HT-29 (cell line): ENCODE results near the gene DPP4. TPM values are rescaled to one million over a fixed set of nuclear protein-coding genes. Genes with fewer than 3 reads are reported as not detected.
"Not testable (repeated sequence)": the region's sequence is repeated elsewhere in the genome, so short reads cannot be mapped to it uniquely, and the experiment has no call there.

ENCODE experiments used
- DNase-seq: peaks from one replicate; pipeline ENCODE4 v3.0.0-alpha.2; 2015; ENCODE audit warnings: low spot score
- total RNA-seq: library from RNA; depleted of rRNA; stranded (reverse); fragments of >200 nt; shearing (Covaris generic); gene quantifications from 2 replicates; pipeline ENCODE4 v1.2.3, GENCODE V29; 2014

DPP4 gene
- total RNA-seq, 1 experiment from 2014 or later: 19.0 TPM

DNA sequence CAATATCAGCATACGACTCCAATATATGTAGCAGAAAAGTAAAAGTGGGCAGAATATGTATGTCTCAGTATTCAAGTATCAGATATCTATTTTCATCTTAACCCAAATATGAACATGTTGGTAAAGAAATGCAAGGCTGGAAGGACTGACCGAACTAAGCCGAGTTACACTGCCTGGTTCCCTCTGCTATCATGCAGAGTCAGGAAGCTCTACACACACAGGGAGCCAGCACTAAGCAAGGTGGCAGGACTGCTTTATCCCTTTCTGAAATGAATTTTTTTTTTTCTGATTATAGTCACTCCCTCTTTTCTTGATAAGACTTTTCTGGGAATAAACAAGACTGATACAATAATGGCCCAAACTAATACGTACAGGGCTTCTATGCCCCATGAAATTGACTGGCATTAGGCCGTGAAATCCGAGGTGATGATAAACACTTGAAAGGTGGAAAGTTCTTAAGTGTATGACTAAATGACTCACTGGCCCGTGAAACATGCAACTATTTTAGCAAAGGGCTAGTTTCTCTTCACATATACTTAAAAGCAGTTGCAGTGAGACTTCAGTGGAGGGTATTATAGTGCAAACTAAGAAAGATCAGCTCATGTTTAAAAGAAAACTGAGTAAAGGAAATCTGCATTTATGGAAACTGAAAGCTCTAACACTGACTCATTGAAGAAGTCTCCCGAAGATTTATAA is 14.9 kb downstream of the DPP4 start:
- no peak for DNase-seq

DNA sequence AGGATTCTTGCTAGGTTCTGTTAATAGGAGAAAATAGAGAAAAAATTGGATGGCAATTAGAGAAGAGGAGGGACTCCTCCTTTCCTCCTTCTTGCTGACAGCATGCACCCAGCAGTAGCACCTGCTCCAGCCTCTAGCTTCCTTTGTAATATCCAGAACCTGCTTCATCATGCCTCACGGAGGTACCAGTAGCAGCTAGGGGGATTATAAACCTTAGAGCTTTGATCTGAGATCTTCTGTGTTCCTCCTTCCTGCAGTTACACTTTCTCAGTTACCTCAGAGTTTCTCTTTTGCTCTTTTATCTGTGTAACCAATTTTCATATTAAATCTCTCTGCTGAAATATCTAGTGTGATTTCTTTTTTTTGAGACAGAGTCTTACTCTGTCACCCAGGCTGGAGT is 16.6 kb downstream of the DPP4 start:
- DNase-seq: no peak

DNA sequence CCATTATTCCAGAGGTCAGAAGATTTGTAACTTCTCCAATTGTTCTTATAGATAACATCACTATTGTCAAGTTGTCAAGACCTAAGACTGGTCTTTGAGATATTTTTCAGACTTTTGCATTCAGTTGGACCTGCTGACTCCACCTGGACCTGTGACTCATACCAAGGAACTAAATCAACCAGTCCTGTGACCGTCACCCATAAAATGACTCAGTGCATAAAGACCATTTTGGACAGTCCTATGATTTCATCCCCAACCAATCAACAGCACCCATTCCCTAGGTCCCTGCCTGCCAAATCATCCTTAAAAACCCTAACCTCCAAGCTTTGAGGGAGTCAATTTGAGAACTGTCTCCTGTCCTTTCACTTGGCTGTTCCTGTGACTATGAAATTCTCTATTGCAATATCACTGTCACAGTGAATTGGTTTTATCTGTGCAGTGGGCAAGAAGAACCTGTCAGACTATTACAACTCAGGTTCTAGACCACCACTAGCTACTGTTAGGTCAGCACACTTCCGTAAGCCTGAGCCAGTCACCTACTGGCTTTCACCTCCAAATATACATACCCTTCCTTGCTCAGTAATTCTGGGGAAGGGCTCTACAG is 17.1 kb downstream of the DPP4 start:
- no peak for DNase-seq

DNA sequence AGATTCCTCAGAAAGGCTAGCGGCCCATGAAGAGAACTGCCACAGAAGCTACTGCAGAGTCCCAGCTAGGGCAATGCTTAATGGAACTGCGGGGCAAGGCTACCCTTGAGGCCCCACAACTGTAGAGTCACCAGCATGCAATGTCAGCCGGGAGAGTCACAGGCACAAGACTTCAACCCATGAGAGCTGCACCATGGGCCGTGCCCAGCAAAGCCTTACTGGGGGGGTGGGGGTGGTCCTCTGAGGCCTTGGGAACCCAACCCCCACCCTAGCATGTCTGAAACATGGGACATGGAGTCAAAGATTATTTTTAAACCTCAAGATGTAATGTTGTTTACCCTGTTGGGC is 20.2 kb downstream of the DPP4 start:
- no peak for DNase-seq

DNA sequence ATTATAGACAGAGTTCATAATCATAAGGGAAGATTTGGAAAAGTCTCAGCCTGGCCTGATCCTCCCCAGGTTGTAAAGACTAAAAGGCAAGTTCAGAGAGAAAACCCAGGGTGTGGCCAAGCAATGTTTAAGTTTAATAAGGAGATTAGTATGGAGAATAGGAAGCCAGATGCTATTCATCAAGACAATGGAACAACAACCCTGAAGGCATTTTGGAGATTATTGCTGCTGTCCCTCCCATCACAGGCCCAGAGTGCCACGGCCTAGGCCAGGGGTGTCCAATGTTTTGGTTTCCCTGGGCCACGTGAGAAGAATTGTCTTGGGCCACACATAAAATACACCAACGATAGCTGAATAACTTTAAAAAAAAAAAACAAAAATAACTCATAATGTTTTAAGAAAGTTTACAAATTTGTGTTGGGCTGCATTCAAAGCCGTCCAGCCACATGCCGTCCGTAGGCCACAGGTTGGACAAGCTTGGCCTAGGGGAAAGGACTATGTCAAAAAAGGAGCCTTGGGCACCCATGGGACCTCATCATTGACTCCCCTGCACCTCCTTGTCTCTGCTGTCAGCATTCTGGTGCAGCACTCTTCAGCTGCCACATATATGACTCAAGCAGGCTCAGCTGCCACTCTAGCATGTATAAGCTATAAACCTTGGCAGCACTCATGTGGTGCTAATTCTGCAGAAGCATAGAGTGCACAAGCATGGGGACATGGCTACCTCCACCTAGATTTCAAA is 20.8 kb downstream of the DPP4 start:
- DNase-seq: no peak

DNA sequence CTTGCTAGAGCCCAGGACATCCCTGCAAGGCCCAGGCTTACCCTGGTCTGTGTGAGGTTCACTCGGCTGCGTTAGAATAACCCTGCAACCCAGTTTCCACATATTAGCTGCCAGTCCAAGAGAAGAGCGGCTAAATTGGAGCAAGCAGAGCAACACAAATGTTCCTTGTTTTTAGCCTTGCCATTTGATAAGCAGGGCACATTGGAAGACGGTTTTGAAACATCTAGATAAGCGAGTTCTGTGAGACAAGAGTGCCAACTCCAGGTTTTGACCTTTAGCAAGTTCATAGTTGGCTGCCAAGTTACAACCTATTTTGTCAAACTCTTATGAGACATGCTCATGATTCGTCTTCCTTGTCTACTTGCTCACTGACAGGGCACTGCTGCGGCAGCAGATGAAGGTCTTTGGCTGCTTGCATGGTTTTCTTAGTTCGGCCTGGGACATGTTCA is 23.5 kb downstream of the DPP4 start:
- DNase-seq: no peak

DNA sequence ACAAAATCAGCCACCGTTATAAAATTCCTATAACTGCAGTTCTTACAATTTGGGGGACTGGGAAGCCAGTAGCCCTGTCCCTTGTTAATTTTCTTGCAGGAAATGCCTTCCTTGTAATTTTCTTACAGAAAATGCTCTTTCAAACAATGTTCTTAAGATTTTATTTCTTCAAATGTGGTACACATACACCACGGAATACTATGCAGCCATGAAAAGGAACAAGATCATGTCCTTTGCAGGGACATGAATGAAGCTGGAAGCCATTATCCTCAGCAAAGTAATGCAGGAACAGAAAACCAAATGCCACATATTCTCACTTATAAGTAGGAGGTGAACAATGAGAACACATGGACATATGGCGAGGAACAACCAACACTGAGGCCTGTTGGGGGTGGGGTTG is 24.9 kb downstream of the DPP4 start:
- not testable (repeated sequence) for DNase-seq

DNA sequence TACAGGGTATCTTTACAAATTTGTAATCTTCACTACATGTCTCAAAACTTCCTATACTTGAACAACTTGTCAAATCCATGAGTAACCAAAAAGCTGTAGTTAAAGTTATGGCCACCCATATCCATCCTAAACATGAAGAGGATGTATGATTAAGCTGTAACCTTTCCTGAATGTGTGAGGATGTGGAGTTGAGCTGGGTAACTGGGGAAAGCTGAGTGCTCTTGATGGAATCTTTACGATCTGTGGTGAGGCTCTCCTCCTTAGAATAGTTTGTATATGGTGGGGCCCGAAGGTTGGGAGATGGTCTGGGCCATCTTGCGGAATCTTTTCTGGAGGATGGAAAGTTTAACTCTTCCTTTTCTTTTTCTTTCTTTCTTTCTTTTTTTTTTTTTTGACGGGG is 29.4 kb downstream of the DPP4 start:
- no peak for DNase-seq

DNA sequence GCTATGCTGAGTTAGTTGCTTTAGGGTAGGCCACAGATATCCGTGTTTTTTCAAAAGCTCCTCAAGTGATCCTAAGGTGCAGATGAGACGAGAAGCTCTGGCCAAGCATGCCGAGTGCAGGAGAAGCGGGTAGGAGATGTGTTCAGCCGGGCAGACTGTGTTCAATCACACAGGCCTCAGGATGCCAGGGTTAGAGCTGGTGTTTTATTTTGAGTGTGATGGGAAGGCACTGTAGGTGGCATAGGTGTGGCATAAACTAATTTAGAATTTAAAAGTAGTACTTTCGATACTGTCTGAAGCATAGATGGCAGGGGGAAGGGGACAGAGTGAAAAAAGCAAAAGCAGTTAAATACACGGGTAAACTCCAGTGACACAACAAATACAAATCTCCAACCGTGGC is 30.9 kb downstream of the DPP4 start:
- no peak for DNase-seq

DNA sequence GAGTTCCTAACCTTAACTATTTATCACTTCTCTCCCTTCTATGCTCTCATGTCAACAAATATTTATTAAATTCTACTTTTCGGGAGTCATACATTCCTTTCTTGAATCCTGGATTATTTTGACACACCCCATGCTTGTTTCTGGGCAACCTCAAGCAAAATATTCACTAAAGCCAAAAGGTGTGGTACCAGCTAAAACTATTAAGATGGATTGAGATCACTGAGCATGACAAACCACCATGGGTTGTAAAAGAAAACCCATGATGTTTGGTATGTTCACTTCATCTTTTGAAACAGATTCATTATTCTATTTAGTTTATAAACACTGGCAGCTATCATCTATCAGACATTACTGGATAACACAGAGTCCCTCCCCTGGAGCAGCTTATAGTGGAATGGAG is 32.5 kb downstream of the DPP4 start:
- DNase-seq: no peak

DNA sequence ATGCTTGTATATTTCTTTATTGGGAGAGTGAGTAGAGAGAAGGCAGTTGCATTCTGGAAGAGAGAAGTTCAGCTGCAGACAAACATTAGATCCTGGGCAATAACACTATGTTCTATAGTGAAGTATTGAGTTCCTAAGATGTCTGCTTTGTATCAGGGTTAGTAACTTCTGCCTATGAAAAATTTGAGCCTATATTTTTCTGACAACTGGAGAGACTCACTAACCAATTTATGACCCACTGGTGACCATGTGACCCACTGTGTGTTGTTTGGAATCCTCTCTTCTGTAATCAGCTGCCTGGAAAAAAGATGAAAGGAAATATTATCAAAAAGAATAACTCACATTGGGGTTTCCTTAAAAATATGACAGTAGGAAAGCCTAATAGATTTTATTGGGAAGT is 35.3 kb downstream of the DPP4 start:
- no peak for DNase-seq

DNA sequence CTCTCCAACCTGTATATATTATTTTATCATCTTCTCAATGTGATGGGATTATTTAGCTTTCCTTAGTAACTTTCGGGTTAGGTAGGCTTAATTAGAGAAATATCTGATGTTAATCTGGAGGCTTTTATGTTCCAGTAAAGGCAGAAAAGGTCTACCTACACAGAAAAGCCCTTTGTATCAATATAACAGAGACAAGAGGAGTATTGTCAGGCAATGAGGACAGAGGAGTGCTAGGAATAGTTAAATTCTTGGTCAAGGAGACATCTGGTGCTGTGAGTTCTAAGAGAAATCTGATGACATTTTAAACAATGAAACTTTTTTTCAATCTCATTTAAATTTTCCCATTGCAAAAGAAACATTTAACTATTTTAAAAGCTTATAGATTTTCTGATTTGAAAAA is 36.1 kb downstream of the DPP4 start:
- DNase-seq: no peak

DNA sequence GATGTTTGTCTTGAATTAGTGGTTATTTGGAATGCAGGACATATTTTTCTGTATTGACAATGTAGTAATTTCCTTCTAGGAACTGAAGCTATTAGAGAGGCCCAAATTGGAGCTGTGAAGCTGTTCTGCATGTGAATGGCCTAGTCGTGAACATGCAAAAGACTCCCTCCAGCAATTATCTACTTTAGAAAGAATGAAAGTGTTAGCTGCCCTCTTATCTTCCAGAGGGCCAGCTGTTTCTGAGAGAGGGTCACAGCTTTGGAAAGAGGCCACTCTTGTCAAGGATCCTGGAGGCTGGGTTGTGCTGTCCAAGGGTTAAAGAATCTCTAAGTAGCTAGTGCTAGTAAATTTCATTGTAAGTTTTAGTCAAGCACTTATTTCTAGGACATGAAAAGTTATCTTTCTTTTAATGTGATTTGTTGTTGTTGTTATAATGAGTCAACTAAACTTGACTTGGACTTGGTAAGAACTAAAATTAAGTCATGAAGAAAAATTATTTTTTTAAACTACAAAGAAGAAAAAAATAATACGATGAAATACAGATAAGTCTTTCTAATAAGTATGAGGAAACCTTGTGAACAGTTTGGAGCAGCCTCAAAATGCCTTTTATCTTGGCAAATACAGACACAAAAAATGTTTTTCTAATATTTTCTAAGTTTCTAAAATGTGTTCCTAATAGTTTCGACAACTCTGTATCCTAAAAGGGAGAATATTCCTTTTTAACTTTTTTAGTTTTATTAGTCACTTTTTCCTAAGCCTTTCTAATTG is 36.8 kb downstream of the DPP4 start:
- no peak for DNase-seq

DNA sequence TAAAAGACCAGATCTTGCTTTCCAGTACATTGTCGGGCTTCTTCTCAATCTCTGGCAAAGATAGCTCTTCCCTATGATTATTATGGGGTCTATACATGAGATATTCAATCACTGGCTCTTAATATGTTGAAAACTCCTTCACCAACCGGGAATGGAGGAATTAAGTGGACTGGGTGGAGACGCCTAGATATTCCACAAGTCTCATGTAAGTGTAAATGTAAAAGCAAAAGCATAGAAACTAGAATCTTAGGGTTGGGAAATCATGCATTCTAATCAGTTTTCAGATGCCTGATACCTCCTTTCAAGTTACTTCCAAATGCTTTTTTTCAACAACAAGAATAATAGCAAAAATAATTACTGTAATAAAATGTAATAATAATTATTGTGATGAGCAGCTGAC is 38.0 kb downstream of the DPP4 start:
- no peak for DNase-seq

DNA sequence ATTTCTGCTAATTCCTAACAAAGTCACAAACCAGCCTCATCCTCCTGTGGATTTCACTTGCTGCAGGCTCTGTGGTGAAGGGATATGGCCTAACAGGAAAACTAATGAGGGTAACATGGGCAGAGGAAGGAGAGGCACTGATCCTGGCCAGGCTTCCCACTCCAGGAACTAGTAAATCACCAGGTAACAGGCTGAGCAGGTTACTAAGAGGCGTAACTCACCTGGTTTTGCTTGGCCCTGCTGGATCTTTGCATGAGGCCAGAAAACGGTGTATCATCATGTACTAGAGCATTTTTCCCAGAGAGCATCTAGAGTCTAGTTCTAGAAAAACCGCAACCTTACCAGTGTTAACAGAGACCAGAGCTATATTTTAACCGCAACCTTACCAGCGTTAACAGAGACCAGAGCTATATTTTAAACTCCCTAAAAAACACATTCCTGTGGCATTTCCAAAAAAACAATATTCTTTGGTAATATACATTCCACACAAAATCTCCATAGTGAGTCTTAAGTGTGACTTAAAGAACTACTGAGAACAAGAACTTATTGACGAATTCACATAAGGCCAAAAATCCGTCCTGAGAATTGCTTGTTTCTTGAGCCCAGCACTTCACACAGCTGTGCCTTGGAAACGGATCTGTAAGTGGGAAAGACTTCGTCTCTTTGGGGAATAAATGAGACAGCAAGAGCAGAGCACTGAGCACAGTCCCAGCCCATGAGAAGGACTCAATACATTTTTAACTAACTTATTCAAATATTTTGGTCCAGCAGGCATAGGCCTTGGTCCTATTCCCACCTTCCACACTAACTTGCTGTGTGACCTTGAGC is 43.4 kb downstream of the DPP4 start:
- no peak for DNase-seq

DNA sequence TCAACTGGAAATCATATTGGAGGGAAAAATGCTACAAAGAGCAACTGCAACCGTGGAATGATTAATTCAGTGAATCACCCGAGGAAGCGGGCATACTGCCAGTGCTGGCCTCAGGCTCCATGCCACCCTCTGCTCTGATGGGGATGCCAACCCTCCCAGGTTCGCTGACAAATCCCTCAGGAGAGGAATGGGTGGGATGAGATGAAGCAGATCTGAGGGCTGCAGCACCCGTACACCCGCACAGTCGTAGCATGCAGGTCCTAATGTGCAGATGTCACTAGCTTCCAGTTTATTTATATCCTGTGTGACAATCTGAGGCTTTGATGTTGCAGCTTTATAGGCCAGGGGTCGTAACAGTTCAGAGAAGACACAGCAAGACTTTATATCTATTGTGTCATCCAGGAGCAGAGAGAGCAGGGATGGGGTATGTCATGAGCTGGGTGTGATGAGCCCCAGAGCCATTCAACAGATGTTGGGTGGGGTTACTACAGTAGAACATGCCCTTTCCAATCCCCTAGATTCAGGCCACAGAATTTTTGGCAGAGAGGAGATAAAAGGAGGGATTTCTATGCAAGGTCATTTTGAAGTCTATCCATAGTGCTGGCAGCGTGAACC is 44.6 kb downstream of the DPP4 start:
- peak; percentile 40 for DNase-seq

DNA sequence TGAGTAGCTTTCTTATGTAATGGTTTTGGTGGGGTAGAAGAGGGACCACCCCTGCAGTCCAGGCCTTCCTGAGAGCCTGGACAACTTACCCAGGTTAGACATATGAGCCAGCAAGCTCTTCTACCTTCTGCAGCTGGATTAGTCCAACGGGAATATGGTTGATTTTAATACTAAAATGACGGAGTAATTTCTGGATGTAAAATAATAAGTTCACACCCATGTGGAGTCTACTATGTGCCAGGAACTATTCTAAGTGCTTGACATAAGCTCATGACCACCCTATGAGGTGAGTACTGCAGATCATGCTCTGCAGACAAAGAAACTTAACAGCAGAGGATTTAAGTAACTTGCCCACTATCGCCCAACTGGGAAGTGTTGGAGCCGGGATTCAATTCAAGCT is 45.5 kb downstream of the DPP4 start:
- DNase-seq: no peak

DNA sequence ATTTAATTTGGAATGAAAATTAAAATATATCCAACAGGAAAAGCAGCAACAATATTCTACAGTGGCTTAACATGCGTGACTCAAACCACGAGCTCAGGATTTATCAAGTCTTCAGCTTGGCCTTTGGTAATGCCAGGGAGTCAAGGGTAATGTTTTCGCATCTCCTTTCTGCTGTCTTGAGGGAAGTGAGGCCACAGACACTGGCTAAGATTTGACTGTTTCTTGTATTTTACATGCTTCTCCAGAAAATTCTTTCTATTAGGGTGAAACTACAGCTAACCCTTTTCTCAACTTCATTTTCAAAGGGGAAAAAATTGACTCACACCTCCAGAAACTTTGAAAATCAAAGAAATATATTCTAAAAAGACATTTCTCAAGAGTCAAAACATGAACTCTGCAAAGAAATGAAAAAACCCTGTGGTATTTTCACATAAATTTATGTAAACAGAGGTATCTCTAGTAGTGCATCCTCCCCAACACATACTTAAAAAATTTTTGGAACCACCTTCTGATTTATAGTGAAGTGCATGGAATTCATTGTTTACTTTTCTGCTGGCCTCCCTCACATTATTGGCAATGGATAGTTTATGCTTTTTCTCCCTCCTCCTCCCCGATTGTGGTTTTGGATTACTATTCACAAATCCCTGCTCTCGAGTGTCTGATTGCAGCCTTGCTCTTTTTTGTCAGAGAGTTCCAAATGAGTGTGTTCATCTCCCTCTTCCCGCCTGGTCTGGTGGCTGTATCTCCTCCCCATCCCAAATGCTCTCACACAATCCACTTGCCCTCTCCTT is 48.7 kb downstream of the DPP4 start:
- no peak for DNase-seq

DNA sequence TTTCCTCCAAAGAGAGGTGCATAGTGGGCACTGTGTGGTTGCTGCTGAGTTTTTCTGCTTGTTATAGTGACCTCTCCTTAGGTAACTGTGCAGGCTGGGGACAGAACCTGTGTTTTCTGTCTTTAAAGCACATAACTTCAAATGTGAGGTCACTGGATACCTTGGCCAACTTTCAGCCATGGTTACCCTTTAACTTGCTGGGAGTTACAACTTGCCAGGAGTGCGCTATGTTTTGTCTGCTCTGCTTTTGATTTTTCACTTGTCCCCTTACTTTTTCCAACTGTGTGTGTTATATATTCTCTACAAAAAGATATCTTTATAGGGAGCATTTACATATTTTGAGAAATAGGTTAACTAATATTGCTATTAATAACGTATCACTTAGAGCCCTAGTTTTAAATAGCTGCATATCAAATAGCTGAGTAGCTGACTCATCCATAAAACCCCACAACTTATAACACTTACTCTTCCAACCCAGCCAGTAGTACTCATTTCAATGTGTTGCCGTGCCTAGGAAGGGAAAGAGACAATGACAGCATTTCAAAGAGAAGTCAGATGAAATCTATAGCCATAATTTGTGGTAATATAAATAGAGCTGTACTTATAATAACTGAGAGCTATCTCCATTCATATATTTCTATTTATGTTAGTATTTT is 51.6 kb downstream of the DPP4 start:
- peak; percentile 21 for DNase-seq
